AG04450 (cell line): ENCODE measurements around the gene RRBP1. TPM values are rescaled to one million over a fixed set of nuclear protein-coding genes. Genes with fewer than 3 reads are reported as not detected.

Experiments
- CTCF ChIA-PET: fragments of 300-600, 350-600 bp; formaldehyde crosslinking; extraction: SDS; loops from one replicate; lab custom pipeline; 2022; ENCODE audit warnings: antibody characterized with exemption, inconsistent platforms; lab: Charles Lee
- POLR2A ChIA-PET: fragments of 350-600 bp; formaldehyde crosslinking; extraction: SDS; loops from one replicate; lab custom pipeline; 2021; ENCODE audit warnings: antibody characterized with exemption, inconsistent platforms; lab: Yijun Ruan, JAX
- DNase-seq: peaks from one replicate; pipeline ENCODE4 v3.0.0-alpha.2; 2011; ENCODE audit warnings: low read depth, low spot score
- H3K27ac ChIP-seq: one replicate; pipeline ENCODE4 v1.5.1; 2012; ENCODE audit warnings: low read depth, low read length, control low read depth
- H3K27me3 ChIP-seq: one replicate; pipeline ENCODE4 v1.6.0; 2012; ENCODE audit warnings: low read length; ENCODE audit not compliant: control insufficient read depth, insufficient read depth
- H3K4me3 ChIP-seq: 2 replicates; pipeline ENCODE4 v1.5.1; 2011; ENCODE audit warnings: mild to moderate bottlenecking, low read depth, low read length, control low read depth
- H3K9me3 ChIP-seq: 2 replicates; pipeline ENCODE4 v1.5.1; 2012; ENCODE audit warnings: low read length; ENCODE audit not compliant: control insufficient read depth, insufficient read depth
- polyA minus RNA-seq: library from RNA; depleted of rRNA, polyadenylated mRNA; stranded (reverse); fragments of >200 nt; gene quantifications from 2 replicates; pipeline ENCODE4 v1.2.3, GENCODE V29; 2011; rRNA and poly(A)+ RNA removed
- polyA plus RNA-seq: library from polyadenylated mRNA; depleted of rRNA; stranded (reverse); fragments of >200 nt; gene quantifications from 2 replicates; pipeline ENCODE4 v1.2.3, GENCODE V29; 2011; rRNA removed
- TF ChIP-seq, protein P1 (sequence below): IDR thresholded peaks from 2 replicates; pipeline ENCODE4 v1.5.1; 2011; ENCODE audit warnings: low read depth, low read length, control low read depth, inconsistent platforms

RRBP1 gene, protein sequence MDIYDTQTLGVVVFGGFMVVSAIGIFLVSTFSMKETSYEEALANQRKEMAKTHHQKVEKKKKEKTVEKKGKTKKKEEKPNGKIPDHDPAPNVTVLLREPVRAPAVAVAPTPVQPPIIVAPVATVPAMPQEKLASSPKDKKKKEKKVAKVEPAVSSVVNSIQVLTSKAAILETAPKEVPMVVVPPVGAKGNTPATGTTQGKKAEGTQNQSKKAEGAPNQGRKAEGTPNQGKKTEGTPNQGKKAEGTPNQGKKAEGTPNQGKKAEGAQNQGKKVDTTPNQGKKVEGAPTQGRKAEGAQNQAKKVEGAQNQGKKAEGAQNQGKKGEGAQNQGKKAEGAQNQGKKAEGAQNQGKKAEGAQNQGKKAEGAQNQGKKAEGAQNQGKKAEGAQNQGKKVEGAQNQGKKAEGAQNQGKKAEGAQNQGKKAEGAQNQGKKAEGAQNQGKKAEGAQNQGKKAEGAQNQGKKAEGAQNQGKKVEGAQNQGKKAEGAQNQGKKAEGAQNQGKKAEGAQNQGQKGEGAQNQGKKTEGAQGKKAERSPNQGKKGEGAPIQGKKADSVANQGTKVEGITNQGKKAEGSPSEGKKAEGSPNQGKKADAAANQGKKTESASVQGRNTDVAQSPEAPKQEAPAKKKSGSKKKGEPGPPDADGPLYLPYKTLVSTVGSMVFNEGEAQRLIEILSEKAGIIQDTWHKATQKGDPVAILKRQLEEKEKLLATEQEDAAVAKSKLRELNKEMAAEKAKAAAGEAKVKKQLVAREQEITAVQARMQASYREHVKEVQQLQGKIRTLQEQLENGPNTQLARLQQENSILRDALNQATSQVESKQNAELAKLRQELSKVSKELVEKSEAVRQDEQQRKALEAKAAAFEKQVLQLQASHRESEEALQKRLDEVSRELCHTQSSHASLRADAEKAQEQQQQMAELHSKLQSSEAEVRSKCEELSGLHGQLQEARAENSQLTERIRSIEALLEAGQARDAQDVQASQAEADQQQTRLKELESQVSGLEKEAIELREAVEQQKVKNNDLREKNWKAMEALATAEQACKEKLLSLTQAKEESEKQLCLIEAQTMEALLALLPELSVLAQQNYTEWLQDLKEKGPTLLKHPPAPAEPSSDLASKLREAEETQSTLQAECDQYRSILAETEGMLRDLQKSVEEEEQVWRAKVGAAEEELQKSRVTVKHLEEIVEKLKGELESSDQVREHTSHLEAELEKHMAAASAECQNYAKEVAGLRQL (N-terminal part only)
- polyA plus RNA-seq = 151 and 153 TPM in 2 replicates
- 115 and 130 TPM in 2 replicates for polyA minus RNA-seq

DNA sequence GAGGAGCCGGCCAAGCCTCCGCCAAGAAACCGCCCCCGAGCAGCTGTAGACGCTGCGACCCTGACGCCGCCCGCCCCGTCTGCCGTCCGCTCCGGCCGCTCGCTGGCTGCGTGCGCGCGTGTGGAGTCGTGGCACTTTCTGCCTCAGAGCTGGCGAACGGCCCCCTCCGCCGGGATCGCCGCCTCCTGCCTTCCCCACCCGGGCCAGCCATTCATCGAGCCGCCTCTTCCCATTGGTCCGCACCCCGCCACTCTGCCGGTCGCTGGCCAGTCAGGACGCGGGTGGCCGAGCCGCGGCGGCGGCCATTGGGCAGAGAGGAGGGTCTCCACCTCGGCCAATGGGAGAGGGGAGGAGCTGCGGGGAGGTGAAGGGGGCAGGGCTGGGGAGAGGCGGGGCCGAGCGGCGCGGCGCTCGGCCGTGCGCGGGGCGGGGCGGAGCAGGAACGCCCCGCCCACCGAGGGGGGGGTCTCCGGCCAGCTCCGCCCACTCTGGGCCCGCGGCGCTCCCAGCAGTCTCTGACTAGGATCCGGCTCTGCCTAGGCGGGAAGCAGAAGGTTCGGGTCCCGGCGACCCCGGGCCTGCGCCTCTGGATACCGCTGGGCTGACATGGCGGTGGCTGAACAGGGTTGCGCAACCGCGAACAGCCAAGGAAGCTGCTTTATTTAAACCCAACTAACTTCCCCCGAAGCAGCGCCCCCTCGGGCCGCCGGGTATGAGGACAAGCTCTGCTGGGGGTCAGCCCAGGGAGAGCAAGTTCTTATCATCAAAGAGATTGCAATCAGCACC lies at the start of gene RRBP1:
Gene RRBP1, minus strand, starts transcription at position 140 of the 786 bp plus-strand sequence. CDS start 21,735 bp downstream, outside the sequence.
- CTCF ChIA-PET = interaction anchor here (0.6 to 3.1 kb wide), 33 partner anchors 9 to 913 kb away, joined by 3 to 20 read pairs (median 4); partner anchors contain the start of gene BANF2
- peak within 1 kb of the TSS; percentile 89 for H3K27ac ChIP-seq
- DNase-seq = peak; percentile 94
- peak within 1 kb of the TSS; percentile 79 for H3K4me3 ChIP-seq
- POLR2A ChIA-PET = interaction anchor here (0.6 to 3.8 kb wide), 44 partner anchors 9 to 286 kb away, joined by 3 to 53 read pairs (median 5); partner anchors contain the start of genes DSTN, MGME1 and SNX5
- H3K27me3 ChIP-seq = peaks cover 5% of the 10 kb centered on the region
- TF ChIP-seq, protein P1, sequence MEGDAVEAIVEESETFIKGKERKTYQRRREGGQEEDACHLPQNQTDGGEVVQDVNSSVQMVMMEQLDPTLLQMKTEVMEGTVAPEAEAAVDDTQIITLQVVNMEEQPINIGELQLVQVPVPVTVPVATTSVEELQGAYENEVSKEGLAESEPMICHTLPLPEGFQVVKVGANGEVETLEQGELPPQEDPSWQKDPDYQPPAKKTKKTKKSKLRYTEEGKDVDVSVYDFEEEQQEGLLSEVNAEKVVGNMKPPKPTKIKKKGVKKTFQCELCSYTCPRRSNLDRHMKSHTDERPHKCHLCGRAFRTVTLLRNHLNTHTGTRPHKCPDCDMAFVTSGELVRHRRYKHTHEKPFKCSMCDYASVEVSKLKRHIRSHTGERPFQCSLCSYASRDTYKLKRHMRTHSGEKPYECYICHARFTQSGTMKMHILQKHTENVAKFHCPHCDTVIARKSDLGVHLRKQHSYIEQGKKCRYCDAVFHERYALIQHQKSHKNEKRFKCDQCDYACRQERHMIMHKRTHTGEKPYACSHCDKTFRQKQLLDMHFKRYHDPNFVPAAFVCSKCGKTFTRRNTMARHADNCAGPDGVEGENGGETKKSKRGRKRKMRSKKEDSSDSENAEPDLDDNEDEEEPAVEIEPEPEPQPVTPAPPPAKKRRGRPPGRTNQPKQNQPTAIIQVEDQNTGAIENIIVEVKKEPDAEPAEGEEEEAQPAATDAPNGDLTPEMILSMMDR = peak; percentile 77
- H3K9me3 ChIP-seq = peaks cover 11% of the 10 kb centered on the region

- Histone ChIP-seq H3K27ac (no peak overlapping the region), H3K27me3 (peaks cover 6% of the 10 kb centered on the region), H3K9me3 (peaks cover 3% of the 10 kb centered on the region), H3K4me3 (no peak overlapping the region)
- ChIA-PET POLR2A (no interaction called here), CTCF (interaction anchor here (0.6 kb wide), 1 partner anchor 225 kb away, joined by 4 read pairs; no protein-coding TSS in a partner anchor)
- DNase-seq = no peak
- TF ChIP-seq, protein P1 = no peak
Measured at GRCh38 chr20:17731233-17731632, 49.2 kb upstream of the RRBP1 start.

DNA sequence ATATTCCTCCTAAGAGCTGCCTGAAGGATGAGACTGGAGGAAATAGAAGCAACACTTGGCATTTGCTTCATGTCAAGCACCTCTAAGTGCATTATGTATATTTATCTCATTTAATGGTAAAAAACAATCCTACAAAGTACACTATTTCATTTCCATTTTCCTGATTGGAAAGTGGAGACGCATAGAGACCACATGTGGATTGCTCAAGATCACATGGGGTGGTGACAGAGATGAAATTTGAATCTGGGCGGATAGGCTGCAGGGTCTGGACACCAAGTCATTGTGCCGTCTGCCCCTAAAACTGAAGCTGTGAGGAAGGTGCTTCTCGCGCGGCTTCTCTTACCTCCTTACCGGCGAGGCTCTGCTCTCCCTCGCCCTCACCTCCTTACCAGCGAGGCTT lies 48.0 kb upstream of the RRBP1 start:
- Histone ChIP-seq H3K4me3 (no peak overlapping the region), H3K27me3 (peaks cover 8% of the 10 kb centered on the region), H3K27ac (no peak overlapping the region), H3K9me3 (no peaks in the 10 kb centered on the region)
- TF ChIP-seq, protein P1 = no peak
- DNase-seq = no peak
- CTCF ChIA-PET = no interaction called here
- POLR2A ChIA-PET = no interaction called here

GRCh38 chr20:17728074-17728473 lies 46.0 kb upstream of the RRBP1 start:
- POLR2A ChIA-PET = no interaction called here
- CTCF ChIA-PET = interaction anchor here (0.7 kb wide), 1 partner anchor 9 kb away, joined by 5 read pairs; no protein-coding TSS in a partner anchor
- TF ChIP-seq, protein P1 = no peak
- no peak for DNase-seq
- Histone ChIP-seq H3K9me3 (no peaks in the 10 kb centered on the region), H3K27ac (no peak overlapping the region), H3K4me3 (no peak overlapping the region), H3K27me3 (peaks cover 12% of the 10 kb centered on the region)
